ELF-1 (cell line): Measurements from ENCODE around the gene BFSP2.
A peak's percentile ranks its signal among the peaks of the same experiment; 100 is the strongest.

Source experiments
- DNase-seq: peaks from one replicate; pipeline ENCODE4 v3.0.0-alpha.2; 2016; ENCODE audit warnings: low read depth, low spot score

The BFSP2 gene

GRCh38 chr3:133383175-133383574, 16.7 kb upstream of the BFSP2 start:
- DNase-seq = no peak

- DNase-seq = no peak
Measured at GRCh38 chr3:133383741-133384140, 16.1 kb upstream of the BFSP2 start.

- DNase-seq = peak; percentile 86
Measured at GRCh38 chr3:133384331-133385027, 15.4 kb upstream of the BFSP2 start.

GRCh38 chr3:133386876-133387275, 13.0 kb upstream of the BFSP2 start:
- no peak for DNase-seq

- peak; percentile 17 for DNase-seq
Measured at GRCh38 chr3:133387341-133387740, 12.5 kb upstream of the BFSP2 start.

GRCh38 chr3:133388696-133389395, 11.0 kb upstream of the BFSP2 start:
- no peak for DNase-seq

GRCh38 chr3:133390715-133391114, 9.1 kb upstream of the BFSP2 start:
- no peak for DNase-seq

- DNase-seq = peak; percentile 42
Measured at GRCh38 chr3:133393204-133393603, 6.7 kb upstream of the BFSP2 start.

GRCh38 chr3:133393691-133394474, 6.0 kb upstream of the BFSP2 start:
- DNase-seq = no peak

- DNase-seq = no peak
Measured at GRCh38 chr3:133394561-133395311, 5.1 kb upstream of the BFSP2 start.

GRCh38 chr3:133396906-133397305, 3.0 kb upstream of the BFSP2 start:
- DNase-seq = no peak

- no peak for DNase-seq
Measured at GRCh38 chr3:133401374-133402135, 1.7 kb downstream of the BFSP2 start.

- peak; percentile 50 for DNase-seq
Measured at GRCh38 chr3:133404920-133405319, 5.1 kb downstream of the BFSP2 start.

GRCh38 chr3:133408366-133408765, 8.5 kb downstream of the BFSP2 start:
- DNase-seq = no peak

GRCh38 chr3:133408961-133409360, 9.1 kb downstream of the BFSP2 start:
- no peak for DNase-seq

- DNase-seq = no peak
Measured at GRCh38 chr3:133410191-133410892, 10.5 kb downstream of the BFSP2 start.

GRCh38 chr3:133412183-133413132, 12.6 kb downstream of the BFSP2 start:
- peak; percentile 38 for DNase-seq

GRCh38 chr3:133413161-133414020, 13.5 kb downstream of the BFSP2 start:
- peak; percentile 23 for DNase-seq
